G401 (cell line): ENCODE data around the gene RASSF7. TPM values are rescaled to one million over a fixed set of nuclear protein-coding genes. Genes with fewer than 3 reads are reported as not detected.

Experiments
- DNase-seq: peaks from one replicate; pipeline ENCODE4 v3.0.0-alpha.2; 2015; ENCODE audit warnings: low spot score
- in situ Hi-C: cut with HindIII; loops from 2 replicates; pipeline ENCODE4 v1.10.0; 2016; ENCODE audit warnings: low sequenced_read_pairs, mixed read lengths
- total RNA-seq: library from RNA; depleted of rRNA; stranded (reverse); fragments of >200 nt; shearing (Covaris generic); gene quantifications from 2 replicates; pipeline ENCODE4 v1.2.3, GENCODE V29; 2014

The RASSF7 gene
- total RNA-seq, 1 experiment from 2014 or later, result 107 TPM

- DNase-seq, result no peak
- in situ Hi-C loops, result no loop called here
Measured at GRCh38 chr11:531919-532526, 28.7 kb upstream of the RASSF7 start.

DNA sequence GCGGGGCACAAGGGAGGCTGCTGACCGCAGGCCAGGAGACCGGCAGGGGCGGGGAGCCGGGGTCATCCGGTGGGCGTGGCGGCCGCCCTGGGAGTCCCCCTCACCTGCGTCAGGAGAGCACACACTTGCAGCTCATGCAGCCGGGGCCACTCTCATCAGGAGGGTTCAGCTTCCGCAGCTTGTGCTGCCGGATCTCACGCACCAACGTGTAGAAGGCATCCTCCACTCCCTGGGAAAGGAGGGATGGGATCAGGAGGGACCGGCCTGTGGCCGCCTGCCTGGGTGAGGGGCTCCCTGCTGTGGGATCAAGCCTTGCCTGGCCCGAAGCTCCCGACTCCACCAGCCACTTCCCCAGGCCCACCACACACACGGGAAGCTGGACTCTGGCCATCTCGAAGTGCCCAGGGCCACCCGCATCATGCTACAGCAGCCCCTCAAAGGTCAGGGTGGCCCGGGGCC, 28.2 kb upstream of the RASSF7 start:
- in situ Hi-C loops, result no loop called here
- DNase-seq, result no peak

- in situ Hi-C loops, result no loop called here
- no peak for DNase-seq
Measured at GRCh38 chr11:532986-533585, 27.7 kb upstream of the RASSF7 start.

- in situ Hi-C loops, result no loop called here
- no peak for DNase-seq
Measured at GRCh38 chr11:533586-534395, 27.0 kb upstream of the RASSF7 start.

- in situ Hi-C loops, result no loop called here
- DNase-seq, result no peak
Measured at GRCh38 chr11:534396-535209, 26.2 kb upstream of the RASSF7 start.

- DNase-seq, result no peak
- in situ Hi-C loops, result no loop called here
Measured at GRCh38 chr11:535210-535518, 25.6 kb upstream of the RASSF7 start.

DNA sequence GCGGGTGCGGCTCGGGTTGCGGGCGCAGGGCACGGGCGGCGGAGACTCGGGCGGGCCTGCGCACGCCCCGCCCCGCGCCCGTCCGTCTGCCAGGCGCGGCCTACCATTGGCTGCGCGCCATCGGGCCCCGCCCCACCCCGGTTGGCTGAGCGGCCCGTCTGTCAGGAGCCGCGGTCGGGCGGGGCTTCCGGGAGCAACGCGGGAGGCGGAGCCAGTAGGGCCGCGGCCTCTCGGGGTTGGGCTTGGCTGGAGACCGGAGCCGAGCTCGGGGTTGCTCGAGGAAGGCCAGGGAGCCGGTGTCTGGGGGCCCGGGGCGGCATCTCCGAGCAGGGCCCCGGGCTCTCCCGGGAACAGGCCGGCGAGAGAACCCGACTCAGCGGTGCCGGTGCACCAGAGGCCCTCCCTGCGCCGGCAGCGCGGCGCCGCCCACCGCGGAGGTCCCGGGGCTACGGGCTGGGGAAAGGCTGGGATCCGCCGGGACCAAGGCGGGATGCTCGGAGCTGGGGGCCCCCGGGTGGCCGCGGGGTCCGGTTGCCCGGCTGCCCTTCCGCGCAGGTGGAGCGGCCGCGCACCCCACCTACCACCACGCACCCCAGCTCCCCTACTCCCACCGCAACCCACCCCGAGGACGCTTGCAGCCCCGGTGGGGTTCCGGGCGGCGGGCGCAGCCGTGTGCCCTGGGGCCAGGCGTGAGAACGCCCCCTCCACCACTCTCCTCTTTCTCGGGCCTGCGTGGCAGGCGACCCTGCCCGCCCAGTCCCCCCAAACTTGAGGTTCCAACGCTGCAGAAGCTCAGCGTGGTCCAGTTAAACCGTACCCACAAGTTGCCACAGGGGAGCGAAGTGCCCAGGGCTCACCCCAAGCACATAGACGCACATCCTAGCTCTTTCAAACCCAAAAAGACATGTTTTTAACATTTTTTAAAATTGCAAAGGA, 25.0 kb upstream of the RASSF7 start, which contains the start of gene HRAS:
HRAS (minus strand) TSS at position 58 of the 936 bp plus-strand sequence.
- peak; percentile 94 for DNase-seq
- in situ Hi-C loops, result no loop called here

DNA sequence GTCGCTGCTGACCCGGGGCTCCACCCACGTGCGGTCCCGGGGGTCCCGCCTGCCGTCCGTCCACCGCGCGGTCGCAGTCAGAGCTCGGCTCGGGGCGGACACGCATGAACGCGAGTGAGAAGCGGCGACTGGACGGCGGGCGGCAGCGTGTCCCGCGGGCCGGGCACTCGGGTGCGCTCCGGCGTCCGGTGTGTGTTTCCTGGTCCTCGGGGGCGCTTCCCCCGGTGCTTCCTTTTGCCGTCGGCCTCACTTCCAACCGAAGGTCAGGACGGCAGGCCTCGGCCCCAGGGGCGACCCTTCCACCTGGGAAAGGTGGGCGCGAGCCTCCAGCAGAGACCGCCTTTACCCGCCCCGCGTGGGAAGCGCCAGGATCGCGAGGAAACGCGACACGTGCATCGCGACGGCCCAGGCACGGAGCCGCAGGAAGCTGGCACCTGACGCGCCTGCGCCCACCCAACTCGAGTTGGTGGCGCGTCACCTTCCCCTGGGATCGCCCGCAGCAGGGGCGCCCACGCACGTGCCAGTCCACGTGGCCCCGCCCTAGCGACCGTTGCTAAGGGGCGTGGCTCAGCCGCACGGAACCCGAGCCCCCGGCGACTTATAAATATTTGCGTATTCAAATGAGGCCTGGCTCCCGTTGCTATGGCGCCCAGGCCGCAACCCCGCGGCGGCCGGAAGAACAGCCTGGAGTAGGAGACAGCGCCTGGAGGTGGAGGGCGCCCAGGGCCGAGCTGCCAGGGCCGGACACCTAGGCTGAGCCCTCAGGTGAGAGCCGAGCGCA, 23.7 kb upstream of the RASSF7 start, which contains the start of gene LRRC56:
LRRC56 (plus strand) TSS at position 687 of the 781 bp plus-strand sequence. CDS start 3,158 bp downstream, outside the sequence.
- peak; percentile 53 for DNase-seq
- in situ Hi-C loops, result no loop called here

DNA sequence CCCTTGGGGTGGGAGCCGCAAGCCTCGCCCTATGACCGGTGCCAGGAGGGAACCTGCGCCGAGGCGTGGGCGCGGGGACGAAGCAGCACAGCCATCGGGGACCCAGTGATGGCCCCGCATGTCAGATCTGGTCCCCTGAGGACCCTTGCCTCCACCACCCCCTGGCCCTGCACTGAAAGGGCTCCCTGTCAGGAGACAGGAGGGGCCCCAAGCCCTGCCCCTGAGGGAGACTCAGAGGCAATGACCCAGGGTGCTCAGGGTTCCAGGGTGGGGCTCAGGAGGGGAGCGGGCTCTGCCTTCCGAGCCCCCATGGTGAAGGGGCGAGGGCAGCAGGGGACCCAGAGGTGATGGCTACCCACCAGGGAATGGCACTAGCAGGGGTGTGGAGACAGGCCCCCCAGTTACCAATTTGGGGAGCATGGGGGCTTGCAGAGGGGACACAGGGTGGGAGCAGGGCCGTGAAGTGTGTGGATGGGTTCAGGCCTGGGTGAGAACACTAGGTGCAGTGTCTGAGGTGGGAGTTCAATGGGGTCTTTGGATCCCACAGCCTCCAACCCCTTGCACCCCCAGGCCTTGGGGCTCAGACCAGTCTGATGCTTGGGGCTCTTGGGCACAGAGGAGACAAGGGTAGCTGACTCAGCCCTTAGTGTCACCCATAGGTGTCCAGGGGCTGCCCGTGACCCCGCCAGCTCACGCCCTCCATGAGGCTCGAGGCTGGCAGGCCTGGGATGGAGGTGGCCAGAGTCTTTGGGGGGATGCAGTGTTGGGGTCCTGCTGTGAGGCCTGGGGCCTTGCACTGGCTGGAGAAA, 22.9 kb upstream of the RASSF7 start:
- DNase-seq, result no peak
- in situ Hi-C loops, result no loop called here

GRCh38 chr11:538431-539051, 22.2 kb upstream of the RASSF7 start:
- in situ Hi-C loops, result no loop called here
- no peak for DNase-seq

DNA sequence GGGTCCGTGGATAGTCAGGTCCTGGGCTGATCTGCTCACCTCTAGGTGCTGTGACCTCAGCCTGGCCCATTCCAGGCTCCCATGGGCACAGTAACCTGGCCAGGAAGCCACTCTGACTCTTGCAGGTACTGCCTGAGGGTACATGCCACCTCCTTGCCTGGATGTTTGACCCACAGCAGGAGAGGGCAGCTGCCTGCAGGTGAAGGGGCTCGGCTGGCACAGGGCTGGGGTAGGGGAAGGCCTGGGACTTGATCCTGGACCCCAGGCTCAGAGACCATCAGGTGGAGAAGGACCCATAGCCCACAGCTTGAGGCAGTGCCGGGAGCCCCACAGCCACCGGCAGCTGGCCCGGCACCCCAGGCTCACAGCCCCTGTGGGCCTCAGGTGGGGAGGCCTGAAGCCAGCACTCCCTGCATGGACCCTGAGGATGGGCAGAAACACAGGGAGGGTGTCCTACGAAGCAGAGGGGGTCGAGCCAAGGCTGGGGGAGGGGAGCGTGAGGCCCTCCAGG, 20.7 kb upstream of the RASSF7 start:
- DNase-seq, result no peak

GRCh38 chr11:540583-541432, 20.0 kb upstream of the RASSF7 start:
- no peak for DNase-seq
- in situ Hi-C loops, result no loop called here

More for the DNA sequence above, 20.7 kb upstream of the RASSF7 start:
- in situ Hi-C loops, result no loop called here

DNA sequence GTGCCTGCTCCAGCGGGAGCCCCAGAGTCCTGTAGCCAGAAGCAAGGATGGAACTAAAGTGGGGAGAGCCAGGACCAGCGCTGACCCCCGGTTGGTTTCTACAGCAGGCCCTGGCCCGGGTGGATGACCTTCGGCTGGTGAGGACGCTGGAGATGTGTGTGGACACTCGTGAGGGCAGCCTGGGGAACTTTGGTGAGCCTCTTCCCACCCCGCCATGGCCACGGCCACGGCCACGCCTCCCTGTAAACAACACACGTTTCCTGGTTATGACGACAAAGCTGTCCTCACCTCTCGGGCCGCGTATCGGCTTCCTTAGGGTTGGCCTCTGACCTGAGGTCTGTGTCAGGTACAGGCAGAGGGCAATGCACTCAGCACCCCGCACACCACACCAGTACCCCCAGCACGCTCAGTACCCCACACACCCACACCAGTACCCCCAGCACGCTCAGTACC, 19.3 kb upstream of the RASSF7 start:
- in situ Hi-C loops, result no loop called here
- DNase-seq, result no peak

DNA sequence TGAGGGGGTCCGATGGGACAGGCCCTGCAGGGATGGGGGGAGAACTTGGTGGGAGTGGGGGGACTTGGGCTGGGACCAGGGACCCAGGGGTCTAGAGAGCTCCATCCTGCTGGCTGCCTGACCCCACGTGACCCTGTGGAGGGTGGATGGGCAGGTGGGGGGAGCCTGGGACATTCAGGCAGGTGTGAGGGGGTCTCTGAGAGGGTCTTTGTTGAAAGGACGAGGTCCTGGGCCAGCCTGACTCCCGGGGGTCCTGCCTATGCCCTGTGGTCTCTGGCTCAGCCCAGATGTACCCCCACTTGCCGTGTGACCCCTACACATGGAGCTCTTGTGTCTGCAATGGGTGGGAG, 16.0 kb upstream of the RASSF7 start:
- no peak for DNase-seq
- in situ Hi-C loops, result no loop called here

DNA sequence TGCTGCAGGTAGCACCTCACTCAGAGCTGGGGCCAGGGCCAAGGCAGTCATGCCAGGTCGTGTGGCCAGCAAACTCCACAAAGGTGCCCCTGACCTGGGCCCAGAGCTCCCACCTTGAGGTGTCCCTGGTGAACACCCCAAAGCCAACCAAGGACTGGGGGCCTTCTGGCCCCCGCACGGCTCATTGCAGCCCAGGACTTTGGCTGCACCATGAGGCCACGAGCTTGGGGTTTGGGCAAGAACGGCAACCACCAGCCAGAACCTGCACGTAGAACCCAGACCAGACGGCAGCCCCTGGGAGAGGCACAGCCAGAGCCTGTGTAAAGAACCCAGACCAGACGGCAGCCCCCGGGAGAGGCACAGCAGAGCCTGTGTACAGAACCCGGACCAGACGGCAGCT, 15.6 kb upstream of the RASSF7 start:
- no peak for DNase-seq
- in situ Hi-C loops, result no loop called here
